MV-4-11 (cell line): Measurements from ENCODE around the gene AEBP2.

Experiments used
- DNase-seq: peaks from one replicate; lab custom pipeline; 2025; lab: John Stamatoyannopoulos, UW

AEBP2 gene

GRCh38 chr12:19507823-19508222, 68.5 kb downstream of the AEBP2 start:
- no peak for DNase-seq

- DNase-seq, result no peak
Measured at GRCh38 chr12:19510461-19510860, 71.2 kb downstream of the AEBP2 start.

- no peak for DNase-seq
Measured at GRCh38 chr12:19515179-19515578, 75.9 kb downstream of the AEBP2 start.

- no peak for DNase-seq
Measured at GRCh38 chr12:19517583-19517982, 78.3 kb downstream of the AEBP2 start.

GRCh38 chr12:19518209-19518608, 78.9 kb downstream of the AEBP2 start:
- DNase-seq, result no peak

GRCh38 chr12:19520646-19521415, 81.5 kb downstream of the AEBP2 start:
- DNase-seq, result no peak

- DNase-seq, result peak; percentile 12
Measured at GRCh38 chr12:19525274-19525673, 86.0 kb downstream of the AEBP2 start.

GRCh38 chr12:19527866-19528265, 88.6 kb downstream of the AEBP2 start:
- DNase-seq, result no peak

GRCh38 chr12:19528750-19529149, 89.5 kb downstream of the AEBP2 start:
- no peak for DNase-seq

GRCh38 chr12:19529951-19530636, 90.8 kb downstream of the AEBP2 start:
- DNase-seq, result no peak

GRCh38 chr12:19530637-19531023, 91.3 kb downstream of the AEBP2 start:
- DNase-seq, result no peak

- DNase-seq, result no peak
Measured at GRCh38 chr12:19533567-19533966, 94.3 kb downstream of the AEBP2 start.

GRCh38 chr12:19539071-19539470, 99.8 kb downstream of the AEBP2 start:
- DNase-seq, result no peak

GRCh38 chr12:19539836-19540235, 100.5 kb downstream of the AEBP2 start:
- peak; percentile 56 for DNase-seq

- DNase-seq, result no peak
Measured at GRCh38 chr12:19542606-19543005, 103.3 kb downstream of the AEBP2 start.

- DNase-seq, result no peak
Measured at GRCh38 chr12:19544353-19544752, 105.1 kb downstream of the AEBP2 start.

GRCh38 chr12:19545301-19545700, 106.0 kb downstream of the AEBP2 start:
- DNase-seq, result no peak

- no peak for DNase-seq
Measured at GRCh38 chr12:19546027-19546426, 106.7 kb downstream of the AEBP2 start.

GRCh38 chr12:19546611-19547162, 107.4 kb downstream of the AEBP2 start:
- no peak for DNase-seq

- no peak for DNase-seq
Measured at GRCh38 chr12:19547271-19547671, 108.0 kb downstream of the AEBP2 start.

- DNase-seq, result no peak
Measured at GRCh38 chr12:19548834-19549233, 109.5 kb downstream of the AEBP2 start.

GRCh38 chr12:19550626-19551025, 111.3 kb downstream of the AEBP2 start:
- no peak for DNase-seq

GRCh38 chr12:19552441-19553097, 113.3 kb downstream of the AEBP2 start:
- DNase-seq, result peak; percentile 22
